WERI-Rb-1 (cell line): ENCODE results near the gene SIK3.

ENCODE experiments used
- DNase-seq: peaks from one replicate; pipeline ENCODE4 v3.0.0-alpha.2; 2020
- H3K27ac ChIP-seq: fragments of 250-450 bp; sonication (Bioruptor Pico); 2 replicates; pipeline ENCODE4 v1.5.1; 2020; ENCODE audit warnings: mild to moderate bottlenecking, moderate library complexity
- H3K27me3 ChIP-seq: fragments of 250-450 bp; sonication (Bioruptor Pico); 2 replicates; pipeline ENCODE4 v1.5.1; 2021; ENCODE audit warnings: mild to moderate bottlenecking, low read depth, moderate library complexity; ENCODE audit not compliant: insufficient read depth, severe bottlenecking
- H3K36me3 ChIP-seq: fragments of 250-450 bp; sonication (Bioruptor Pico); 2 replicates; pipeline ENCODE4 v1.5.1; 2020; ENCODE audit warnings: mild to moderate bottlenecking, moderate library complexity
- H3K4me3 ChIP-seq: 2 replicates; pipeline ENCODE4 v1.5.1; 2011; ENCODE audit warnings: low read depth, mild to moderate bottlenecking, control low read depth, low read length
- H3K9me3 ChIP-seq: fragments of 250-450 bp; sonication (Bioruptor Pico); 2 replicates; pipeline ENCODE4 v1.5.1; 2021; ENCODE audit warnings: mild to moderate bottlenecking, moderate library complexity; ENCODE audit not compliant: severe bottlenecking
- TF ChIP-seq, protein P1 (sequence below): IDR thresholded peaks from 2 replicates; pipeline ENCODE4 v1.5.1; 2011; ENCODE audit warnings: low read depth, mild to moderate bottlenecking, control low read depth, inconsistent platforms, low read length

SIK3 gene

DNA sequence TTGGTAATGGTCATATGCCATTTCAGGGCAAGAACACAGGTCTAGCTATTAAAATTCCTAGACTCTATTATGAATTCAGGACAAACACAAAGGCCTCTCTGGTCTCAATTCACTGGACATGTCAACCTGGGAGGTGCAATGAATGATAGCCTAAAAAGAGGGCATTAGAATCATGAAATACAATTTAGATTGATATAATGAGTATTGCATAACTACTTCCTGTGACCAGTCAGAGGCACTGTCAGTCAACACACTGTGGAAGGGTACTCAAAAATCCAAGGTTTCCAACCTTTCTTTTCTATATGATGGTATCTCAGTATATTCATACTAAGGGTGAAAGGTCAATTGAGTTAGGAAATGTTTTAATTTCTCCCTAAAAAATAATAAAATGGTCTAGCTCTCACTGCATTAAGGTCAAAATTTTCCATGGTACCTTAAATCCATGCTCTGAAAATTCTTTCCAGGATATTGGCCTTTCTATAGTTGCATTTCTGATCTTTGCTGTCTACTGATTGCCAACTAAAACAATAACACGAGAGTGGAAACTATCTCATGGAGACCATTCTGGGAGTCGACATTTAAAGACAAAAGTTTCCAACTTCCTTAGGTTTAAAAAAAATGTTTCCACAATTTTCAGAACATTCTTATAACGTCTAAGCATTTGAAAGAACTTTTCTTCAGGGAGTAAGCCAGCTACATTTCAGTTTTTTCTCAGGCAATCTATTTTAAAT lies 179.1 kb downstream of the SIK3 start:
- Histone ChIP-seq H3K27ac (no peak overlapping the region), H3K36me3 (no peaks in the 10 kb centered on the region; the same call in 1 of the 2 replicates), H3K9me3 (no peaks in the 10 kb centered on the region), H3K4me3 (no peak overlapping the region), H3K27me3 (no peaks in the 10 kb centered on the region)
- no peak for DNase-seq
- TF ChIP-seq, protein P1, sequence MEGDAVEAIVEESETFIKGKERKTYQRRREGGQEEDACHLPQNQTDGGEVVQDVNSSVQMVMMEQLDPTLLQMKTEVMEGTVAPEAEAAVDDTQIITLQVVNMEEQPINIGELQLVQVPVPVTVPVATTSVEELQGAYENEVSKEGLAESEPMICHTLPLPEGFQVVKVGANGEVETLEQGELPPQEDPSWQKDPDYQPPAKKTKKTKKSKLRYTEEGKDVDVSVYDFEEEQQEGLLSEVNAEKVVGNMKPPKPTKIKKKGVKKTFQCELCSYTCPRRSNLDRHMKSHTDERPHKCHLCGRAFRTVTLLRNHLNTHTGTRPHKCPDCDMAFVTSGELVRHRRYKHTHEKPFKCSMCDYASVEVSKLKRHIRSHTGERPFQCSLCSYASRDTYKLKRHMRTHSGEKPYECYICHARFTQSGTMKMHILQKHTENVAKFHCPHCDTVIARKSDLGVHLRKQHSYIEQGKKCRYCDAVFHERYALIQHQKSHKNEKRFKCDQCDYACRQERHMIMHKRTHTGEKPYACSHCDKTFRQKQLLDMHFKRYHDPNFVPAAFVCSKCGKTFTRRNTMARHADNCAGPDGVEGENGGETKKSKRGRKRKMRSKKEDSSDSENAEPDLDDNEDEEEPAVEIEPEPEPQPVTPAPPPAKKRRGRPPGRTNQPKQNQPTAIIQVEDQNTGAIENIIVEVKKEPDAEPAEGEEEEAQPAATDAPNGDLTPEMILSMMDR, result no peak

DNA sequence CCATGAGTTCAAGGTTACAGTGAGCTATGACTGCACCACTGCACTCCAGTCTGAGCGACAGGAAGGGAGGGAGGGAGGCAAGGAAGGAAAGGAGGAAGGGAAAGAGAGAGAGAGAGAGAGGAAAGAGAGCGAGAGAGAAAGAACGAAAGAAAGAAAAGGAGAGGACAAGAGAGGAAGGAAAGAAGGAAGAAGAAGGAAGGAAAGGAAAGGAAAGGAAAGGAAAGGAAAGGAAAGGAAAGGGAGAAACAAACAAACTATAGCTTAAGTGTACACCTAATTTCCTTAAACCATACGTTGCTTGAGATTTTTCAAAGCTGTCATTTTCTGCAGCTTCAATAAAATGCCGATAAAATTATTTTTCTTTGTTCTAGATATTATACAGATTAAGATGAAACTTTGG lies 180.6 kb downstream of the SIK3 start:
- Histone ChIP-seq H3K4me3 (no peak overlapping the region), H3K27me3 (no peaks in the 10 kb centered on the region), H3K36me3 (no peaks in the 10 kb centered on the region), H3K9me3 (no peaks in the 10 kb centered on the region), H3K27ac (no peak overlapping the region)
- TF ChIP-seq, protein P1, result no peak
- no peak for DNase-seq

DNA sequence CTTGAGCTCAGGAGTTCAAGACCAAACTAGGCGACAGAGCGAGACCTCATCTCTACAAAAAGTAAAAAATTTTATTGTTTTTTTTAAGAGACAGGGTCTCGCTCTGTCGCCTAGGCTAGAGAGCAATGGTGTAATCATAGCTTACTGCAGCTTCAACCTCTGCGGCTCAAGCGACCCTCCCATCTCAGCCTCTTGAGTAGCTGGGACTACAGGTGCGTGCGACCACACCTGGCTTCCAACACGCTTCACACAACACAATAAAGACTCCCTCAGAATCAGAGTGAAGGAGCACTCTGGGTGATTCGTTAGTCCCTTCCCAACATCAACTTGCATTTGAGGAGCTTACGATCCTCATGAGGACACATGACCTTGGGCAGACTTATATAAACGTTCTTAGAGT lies 181.3 kb downstream of the SIK3 start:
- no peak for DNase-seq
- Histone ChIP-seq H3K4me3 (no peak overlapping the region), H3K27ac (no peak overlapping the region), H3K36me3 (no peaks in the 10 kb centered on the region), H3K27me3 (no peaks in the 10 kb centered on the region), H3K9me3 (no peaks in the 10 kb centered on the region)
- TF ChIP-seq, protein P1, result no peak

DNA sequence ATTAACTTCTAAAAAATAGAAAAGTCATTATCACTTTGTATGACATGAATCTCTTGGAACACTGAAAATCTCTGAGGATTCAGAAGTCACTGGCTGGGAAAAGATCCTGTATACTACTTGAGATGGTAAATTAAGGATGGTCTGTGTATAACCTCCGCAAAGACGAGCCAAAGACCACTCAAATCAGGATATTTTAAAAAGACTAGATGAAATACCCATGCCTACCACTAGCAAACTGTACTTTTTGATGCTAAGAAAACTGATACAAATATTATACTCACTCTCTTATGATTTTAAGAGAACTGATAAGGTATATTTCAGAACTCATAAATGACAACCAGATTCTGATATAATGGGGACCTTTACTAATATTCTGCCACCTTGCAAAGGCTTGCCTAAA lies 182.2 kb downstream of the SIK3 start:
- TF ChIP-seq, protein P1, result no peak

DNA sequence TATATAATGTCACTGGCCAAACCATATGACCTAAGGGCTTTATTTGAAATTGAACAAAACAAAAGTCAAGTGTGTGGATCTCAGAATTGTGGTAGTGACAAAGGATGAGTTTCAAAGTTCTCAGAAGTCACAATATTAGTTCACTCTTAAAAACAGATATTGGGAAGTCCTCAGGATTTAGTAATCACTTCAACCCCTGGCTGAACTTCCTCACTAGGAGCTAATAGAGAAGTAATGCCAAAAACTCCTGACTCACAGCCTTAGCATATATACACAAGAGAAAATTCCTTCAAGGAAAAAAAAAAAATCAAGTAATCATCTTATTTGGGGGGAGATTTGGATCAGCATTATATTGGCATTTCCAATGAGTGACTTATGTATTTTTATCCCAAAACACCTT lies 185.2 kb downstream of the SIK3 start:
- no peaks in the 10 kb centered on the region for H3K9me3 ChIP-seq
- TF ChIP-seq, protein P1, result no peak
- no peak for DNase-seq
- no peaks in the 10 kb centered on the region for H3K36me3 ChIP-seq
- H3K27me3 ChIP-seq, result no peaks in the 10 kb centered on the region
- H3K4me3 ChIP-seq, result no peak overlapping the region
- no peak overlapping the region for H3K27ac ChIP-seq

More for the DNA sequence above, 182.2 kb downstream of the SIK3 start:
- H3K4me3 ChIP-seq, result no peak overlapping the region
- no peak overlapping the region for H3K27ac ChIP-seq
- no peaks in the 10 kb centered on the region for H3K36me3 ChIP-seq
- no peaks in the 10 kb centered on the region for H3K27me3 ChIP-seq
- H3K9me3 ChIP-seq, result no peaks in the 10 kb centered on the region
- no peak for DNase-seq
